ENCODE results near the gene U2AF1.
"Not testable (repeated sequence)": the region's sequence is repeated elsewhere in the genome, so short reads cannot be mapped to it uniquely, and the experiment has no call there.

Gene U2AF1

GRCh38 chr21:43076643-43077042 lies 30.7 kb downstream of the U2AF1 start:
- not testable (repeated sequence) for DNase-seq (ENCODE audit: low spot score)

- not testable (repeated sequence) for DNase-seq (ENCODE audit: low spot score)
These were observed 31.2 kb downstream of the U2AF1 start for GRCh38 chr21:43076023-43076637.

GRCh38 chr21:43075170-43076022 lies 32.0 kb downstream of the U2AF1 start, which contains the start of gene CBS:
TSS of gene CBS (minus strand) at chr21:43075835. CDS start at chr21:43072193, 3,642 bp downstream.
- DNase-seq (ENCODE audit: low spot score) = not testable (repeated sequence)

- not testable (repeated sequence) for DNase-seq (ENCODE audit: low spot score)
These were observed 32.8 kb downstream of the U2AF1 start for GRCh38 chr21:43074401-43075169.

GRCh38 chr21:43072742-43073141 lies 34.6 kb downstream of the U2AF1 start:
- not testable (repeated sequence) for DNase-seq (ENCODE audit: low spot score)

- not testable (repeated sequence) for DNase-seq (ENCODE audit: low spot score)
These were observed 37.7 kb downstream of the U2AF1 start for GRCh38 chr21:43069682-43070081.

- not testable (repeated sequence) for DNase-seq (ENCODE audit: low spot score)
These were observed 39.3 kb downstream of the U2AF1 start for GRCh38 chr21:43068065-43068464.

- not testable (repeated sequence) for DNase-seq (ENCODE audit: low spot score)
These were observed 40.7 kb downstream of the U2AF1 start for GRCh38 chr21:43066690-43067089.

- DNase-seq (ENCODE audit: low spot score) = not testable (repeated sequence)
These were observed 41.4 kb downstream of the U2AF1 start for GRCh38 chr21:43065991-43066390.

GRCh38 chr21:43064265-43064917 lies 43.0 kb downstream of the U2AF1 start:
- not testable (repeated sequence) for DNase-seq (ENCODE audit: low spot score)

GRCh38 chr21:43062955-43063664 lies 44.3 kb downstream of the U2AF1 start:
- DNase-seq (ENCODE audit: low spot score) = not testable (repeated sequence)

GRCh38 chr21:43053112-43053511 lies 54.3 kb downstream of the U2AF1 start:
- DNase-seq (ENCODE audit: low spot score) = not testable (repeated sequence)

GRCh38 chr21:43045876-43046821 lies 61.2 kb downstream of the U2AF1 start:
- not testable (repeated sequence) for DNase-seq (ENCODE audit: low spot score)

- not testable (repeated sequence) for DNase-seq (ENCODE audit: low spot score)
These were observed 62.0 kb downstream of the U2AF1 start for GRCh38 chr21:43045165-43045875.

- not testable (repeated sequence) for DNase-seq (ENCODE audit: low spot score)
These were observed 62.8 kb downstream of the U2AF1 start for GRCh38 chr21:43044547-43044946.

GRCh38 chr21:43043291-43043690 lies 64.1 kb downstream of the U2AF1 start:
- DNase-seq (ENCODE audit: low spot score) = not testable (repeated sequence)
